Ectodermal cell (in vitro differentiated cells): ENCODE results near the gene TEAD1.
"Not testable (repeated sequence)": the region's sequence is repeated elsewhere in the genome, so short reads cannot be mapped to it uniquely, and the experiment has no call there.

Source experiments
- H3K27ac ChIP-seq: 2 replicates; pipeline ENCODE4 v1.7.0; 2013; ENCODE audit warnings: mild to moderate bottlenecking, low read depth, low read length; ENCODE audit not compliant: insufficient read depth, poor library complexity, severe bottlenecking
- H3K27me3 ChIP-seq: 2 replicates; pipeline ENCODE4 v1.7.0; 2013; ENCODE audit warnings: mild to moderate bottlenecking, low read length; ENCODE audit not compliant: insufficient read depth, control insufficient read depth, poor library complexity, severe bottlenecking
- H3K36me3 ChIP-seq: one replicate; pipeline ENCODE4 v1.7.0; 2013; ENCODE audit warnings: low read length; ENCODE audit not compliant: control insufficient read depth, insufficient read depth
- H3K4me1 ChIP-seq: one replicate; pipeline ENCODE4 v1.7.0; 2013; ENCODE audit warnings: low read length; ENCODE audit not compliant: control insufficient read depth, insufficient read depth
- H3K4me3 ChIP-seq: 2 replicates; pipeline ENCODE4 v1.7.0; 2013; ENCODE audit warnings: low read depth, low read length, control low read depth; ENCODE audit not compliant: insufficient read depth
- H3K9me3 ChIP-seq: 2 replicates; pipeline ENCODE4 v1.7.0; 2013; ENCODE audit warnings: mild to moderate bottlenecking, low read length, moderate library complexity; ENCODE audit not compliant: control insufficient read depth
- WGBS, 2 experiments: methylation state at CpG; one replicate each; pipeline ENCODE4 v1.1.7; 2013; ENCODE audit warnings: missing lambda C conversion rate in 2 of 2; 5-methylcytosine and 5-hydroxymethylcytosine counted together

TEAD1 gene

DNA sequence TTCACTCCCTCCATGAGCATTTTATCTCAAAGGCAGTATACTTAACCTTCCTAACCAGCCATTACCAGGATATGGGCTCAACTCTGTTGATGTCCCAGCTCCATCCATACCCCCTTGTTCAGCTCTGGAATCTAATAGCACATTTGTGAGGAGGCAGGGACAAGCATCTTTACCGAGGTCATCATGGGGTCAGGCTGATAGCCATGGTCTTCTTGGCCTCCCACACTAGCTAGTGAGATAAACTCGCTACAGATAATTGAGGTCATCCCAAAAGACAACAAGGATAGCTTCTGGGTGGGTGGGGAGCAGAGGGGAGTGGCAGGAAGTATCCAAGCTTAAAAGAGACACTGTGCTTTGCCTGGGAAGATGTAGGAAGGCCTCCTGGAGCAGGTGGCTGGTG is 193.3 kb downstream of the TEAD1 start:
- Histone ChIP-seq H3K36me3 (no peaks in the 10 kb centered on the region), H3K27ac (no peak overlapping the region), H3K4me1 (peaks cover 39% of the 10 kb centered on the region), H3K4me3 (no peak overlapping the region), H3K9me3 (no peaks in the 10 kb centered on the region), H3K27me3 (no peaks in the 10 kb centered on the region)
- WGBS, 2 experiments, result 95 to 96% methylated on average over 2 of the region's 2 CpGs

DNA sequence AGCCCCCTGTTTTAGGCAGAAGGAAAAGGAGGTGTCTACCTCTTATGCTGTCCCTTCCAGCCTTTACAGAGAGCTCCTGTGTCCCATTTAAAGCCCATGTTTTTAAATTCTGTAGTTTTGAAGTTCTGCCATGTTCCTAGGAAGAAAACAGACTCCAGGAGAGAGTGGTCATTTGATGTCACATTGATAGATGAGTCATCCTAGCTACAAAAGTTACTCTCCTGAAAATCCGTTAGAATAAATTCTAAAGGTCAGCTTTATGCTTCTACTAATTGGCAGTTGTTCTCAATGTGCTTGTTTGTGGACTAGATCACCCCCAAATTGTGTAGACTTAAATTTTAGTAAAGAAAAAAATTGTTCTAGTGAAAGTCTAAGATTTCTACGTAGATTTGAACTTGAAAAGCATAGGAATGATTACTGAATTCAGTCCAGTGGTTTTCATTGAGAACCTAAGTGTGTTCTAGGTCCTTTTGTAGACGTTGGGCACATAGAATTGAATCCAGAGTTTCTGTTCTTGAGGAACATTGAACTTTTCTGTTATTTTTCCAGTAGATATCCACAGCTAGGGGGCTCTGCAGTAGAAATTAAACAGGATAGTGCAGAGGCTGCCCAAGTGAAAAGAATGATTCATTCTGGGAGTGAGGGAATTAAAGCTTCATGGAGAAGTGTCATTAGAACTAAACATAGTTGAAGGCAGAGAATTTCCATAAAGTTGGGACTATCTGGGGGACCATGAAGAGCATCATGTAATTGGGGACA is 194.3 kb downstream of the TEAD1 start:
- no peaks in the 10 kb centered on the region for H3K9me3 ChIP-seq

GRCh38 chr11:12871241-12871640 is 197.0 kb downstream of the TEAD1 start:
- H3K36me3 ChIP-seq, result no peaks in the 10 kb centered on the region
- no peaks in the 10 kb centered on the region for H3K27me3 ChIP-seq
- no peak overlapping the region for H3K4me3 ChIP-seq
- H3K9me3 ChIP-seq, result no peaks in the 10 kb centered on the region
- no peak overlapping the region for H3K27ac ChIP-seq
- peaks cover 20% of the 10 kb centered on the region for H3K4me1 ChIP-seq
- WGBS, 2 experiments, result 87 to 94% methylated on average over 2 of the region's 2 CpGs

More for the DNA sequence above, 194.3 kb downstream of the TEAD1 start:
- no peak overlapping the region for H3K4me3 ChIP-seq
- 93 to 94% methylated on average over 3 of the region's 3 CpGs for WGBS, 2 experiments
- no peaks in the 10 kb centered on the region for H3K36me3 ChIP-seq
- no peaks in the 10 kb centered on the region for H3K27me3 ChIP-seq
- peaks cover 41% of the 10 kb centered on the region for H3K4me1 ChIP-seq
- no peak overlapping the region for H3K27ac ChIP-seq

DNA sequence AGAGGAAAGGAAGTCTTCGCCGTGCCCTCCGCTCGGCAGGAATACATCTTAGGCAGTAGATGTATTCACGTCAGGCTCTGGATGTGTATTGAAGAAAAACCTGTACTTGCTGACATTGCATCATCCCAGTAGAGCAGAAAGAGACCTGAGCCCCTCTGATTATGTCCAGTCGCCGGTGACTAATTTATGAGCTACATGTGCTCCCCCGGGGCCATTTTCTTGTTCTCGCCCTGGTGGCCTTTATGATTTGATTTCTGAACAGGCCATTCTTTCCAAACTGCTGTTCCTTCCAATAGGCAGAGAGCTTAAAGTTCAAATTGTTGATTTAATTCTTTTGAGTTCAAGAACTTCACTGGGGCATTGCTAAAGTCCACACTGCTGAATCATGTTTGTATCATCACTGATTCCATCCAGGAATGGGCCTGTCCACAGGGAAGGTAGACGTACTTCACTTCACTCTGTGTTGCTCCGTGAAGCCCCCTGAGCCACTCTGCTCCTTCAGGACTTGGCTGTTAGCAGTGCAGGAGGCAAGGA is 197.6 kb downstream of the TEAD1 start:
- H3K27ac ChIP-seq, result no peak overlapping the region
- no peaks in the 10 kb centered on the region for H3K36me3 ChIP-seq
- H3K4me3 ChIP-seq, result no peak overlapping the region
- no peaks in the 10 kb centered on the region for H3K9me3 ChIP-seq
- peaks cover 18% of the 10 kb centered on the region for H3K4me1 ChIP-seq
- WGBS, 2 experiments, result 95 to 96% methylated on average over 11 of the region's 11 CpGs
- H3K27me3 ChIP-seq, result no peaks in the 10 kb centered on the region

GRCh38 chr11:12876340-12876739 is 202.1 kb downstream of the TEAD1 start:
- 95 to 96% methylated on average over 5 of the region's 5 CpGs for WGBS, 2 experiments
- Histone ChIP-seq H3K4me1 (peaks cover 8% of the 10 kb centered on the region), H3K27me3 (no peaks in the 10 kb centered on the region), H3K9me3 (no peaks in the 10 kb centered on the region), H3K36me3 (peaks cover 4% of the 10 kb centered on the region), H3K4me3 (no peak overlapping the region), H3K27ac (no peak overlapping the region)

- 90 to 97% methylated on average over 5 of the region's 5 CpGs for WGBS, 2 experiments
- no peak overlapping the region for H3K27ac ChIP-seq
- H3K9me3 ChIP-seq, result no peaks in the 10 kb centered on the region
- peaks cover 8% of the 10 kb centered on the region for H3K4me1 ChIP-seq
- H3K36me3 ChIP-seq, result peaks cover 6% of the 10 kb centered on the region
- H3K27me3 ChIP-seq, result no peaks in the 10 kb centered on the region
- no peak overlapping the region for H3K4me3 ChIP-seq
These were observed 202.8 kb downstream of the TEAD1 start for GRCh38 chr11:12876988-12877387.

DNA sequence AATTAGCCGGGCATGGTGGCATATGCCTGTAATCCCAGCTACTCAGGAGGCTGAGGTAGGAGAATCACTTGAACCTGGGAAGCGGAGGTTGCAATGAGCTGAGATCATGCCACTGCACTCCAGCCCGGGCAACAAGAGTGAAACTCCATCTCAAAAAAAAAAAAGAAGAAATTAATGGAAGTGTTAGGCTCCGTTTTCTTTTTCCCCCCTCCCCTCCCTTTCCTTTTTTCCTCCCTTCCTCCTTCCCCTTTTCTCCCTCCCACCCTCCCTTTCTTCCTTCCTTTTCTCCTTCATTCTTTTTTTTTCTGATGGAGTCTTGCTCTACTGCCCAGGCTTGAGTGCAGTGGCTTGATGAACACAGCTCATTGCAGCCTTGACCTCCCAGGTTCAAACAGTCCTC is 203.3 kb downstream of the TEAD1 start:
- not testable (repeated sequence) for H3K9me3 ChIP-seq, H3K36me3 ChIP-seq, H3K4me1 ChIP-seq, H3K27ac ChIP-seq, H3K27me3 ChIP-seq, H3K4me3 ChIP-seq
- 94 to 95% methylated on average over 4 of the region's 4 CpGs for WGBS, 2 experiments

GRCh38 chr11:12880327-12880726 is 206.1 kb downstream of the TEAD1 start:
- Histone ChIP-seq H3K27me3 (no peaks in the 10 kb centered on the region), H3K4me1 (no peaks in the 10 kb centered on the region), H3K36me3 (peaks cover 30% of the 10 kb centered on the region), H3K27ac (no peak overlapping the region), H3K9me3 (no peaks in the 10 kb centered on the region), H3K4me3 (no peak overlapping the region)
- WGBS, 2 experiments, result 88 to 91% methylated on average over 6 of the region's 6 CpGs

- peaks cover 43% of the 10 kb centered on the region for H3K36me3 ChIP-seq
- H3K27ac ChIP-seq, result no peak overlapping the region
- no peaks in the 10 kb centered on the region for H3K4me1 ChIP-seq
- no peaks in the 10 kb centered on the region for H3K27me3 ChIP-seq
- no peaks in the 10 kb centered on the region for H3K9me3 ChIP-seq
- no peak overlapping the region for H3K4me3 ChIP-seq
- 95 to 96% methylated on average over 5 of the region's 5 CpGs for WGBS, 2 experiments
These were observed 208.4 kb downstream of the TEAD1 start for GRCh38 chr11:12882670-12883069.

DNA sequence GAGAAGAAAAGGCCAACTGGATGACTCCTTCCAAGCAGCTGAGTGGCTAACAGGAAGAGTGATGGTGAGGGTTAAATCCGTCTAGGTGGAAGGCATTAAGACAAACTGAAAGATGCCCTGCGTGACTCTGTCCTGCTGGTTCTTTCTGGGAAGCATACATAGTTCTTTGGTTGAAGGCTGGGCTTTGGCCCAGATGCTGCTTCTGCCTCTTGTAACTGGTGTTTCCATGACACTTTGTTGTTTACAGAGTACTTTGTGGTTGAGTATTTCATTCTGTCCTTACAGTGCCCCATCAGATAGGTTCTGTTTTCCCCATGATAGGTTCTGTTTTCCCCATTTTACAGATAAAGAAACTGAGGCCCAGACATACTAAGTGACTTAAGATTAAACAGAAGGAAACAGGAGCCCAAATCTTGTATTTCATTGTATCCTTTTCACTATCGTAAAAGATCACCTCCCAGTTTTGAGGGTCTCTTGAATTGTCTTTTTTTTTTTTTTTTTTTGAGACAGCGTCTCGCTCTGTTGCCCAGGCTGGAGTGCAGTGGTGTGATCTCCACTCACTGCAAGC is 210.6 kb downstream of the TEAD1 start:
- 93 to 96% methylated on average over 3 of the region's 5 CpGs for WGBS, 2 experiments
- no peaks in the 10 kb centered on the region for H3K27me3 ChIP-seq
- H3K27ac ChIP-seq, result no peak overlapping the region
- no peak overlapping the region for H3K4me3 ChIP-seq
- H3K4me1 ChIP-seq, result no peaks in the 10 kb centered on the region
- peaks cover 39% of the 10 kb centered on the region for H3K36me3 ChIP-seq
- no peaks in the 10 kb centered on the region for H3K9me3 ChIP-seq
